ENCODE results near the gene PBX1. TPM values are rescaled to one million over a fixed set of nuclear protein-coding genes. Genes with fewer than 3 reads are reported as not detected.

The PBX1 gene
- total RNA-seq, 1 donor from 2014 or later: 52.2 TPM

- no peak for DNase-seq (ENCODE audit: low spot score)
- intact Hi-C loops (cut with DNase I): no loop called here
These were observed 244.4 kb downstream of the PBX1 start for GRCh38 chr1:164803366-164803765.

DNA sequence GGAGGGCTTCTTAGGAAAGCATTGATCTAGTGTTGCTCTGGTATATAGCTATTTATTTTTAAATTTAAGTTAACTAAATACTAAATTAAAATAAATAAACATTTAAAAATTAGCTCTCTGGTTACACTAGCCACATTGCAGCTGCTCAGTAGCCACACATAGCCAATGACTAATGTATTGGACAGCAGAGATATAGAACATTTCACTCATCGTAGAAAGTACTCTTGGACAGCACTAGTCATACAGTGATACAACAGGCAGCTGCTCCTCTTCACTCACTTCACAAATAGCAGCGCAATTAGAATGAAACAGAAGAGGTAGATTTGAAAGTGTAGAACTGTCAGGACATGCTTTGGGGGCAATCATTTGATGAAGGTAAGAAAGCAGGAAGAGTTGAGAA lies 245.4 kb downstream of the PBX1 start:
- intact Hi-C loops (cut with DNase I): no loop called here
- no peak for DNase-seq (ENCODE audit: low spot score)

DNA sequence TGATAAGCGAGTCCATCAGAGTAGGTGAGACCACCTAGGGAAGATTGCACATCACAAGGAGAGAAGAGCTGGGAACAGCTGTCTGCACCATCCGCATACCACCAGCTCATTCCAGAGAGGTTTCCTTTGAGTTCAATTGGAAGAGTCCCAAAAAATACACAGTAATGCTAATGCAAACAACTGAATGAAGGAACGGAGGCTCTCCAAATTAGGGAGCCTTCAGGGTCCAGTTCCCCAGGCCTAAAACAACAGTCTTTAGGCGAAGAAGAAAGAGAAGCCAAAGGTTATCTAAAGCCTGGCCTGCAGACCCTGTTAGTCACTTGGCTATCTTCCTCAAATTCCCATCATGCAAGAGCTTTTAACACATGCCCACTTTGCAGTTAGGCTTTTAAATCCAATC lies 246.4 kb downstream of the PBX1 start:
- intact Hi-C loops (cut with DNase I): no loop called here
- DNase-seq (ENCODE audit: low spot score): no peak

DNA sequence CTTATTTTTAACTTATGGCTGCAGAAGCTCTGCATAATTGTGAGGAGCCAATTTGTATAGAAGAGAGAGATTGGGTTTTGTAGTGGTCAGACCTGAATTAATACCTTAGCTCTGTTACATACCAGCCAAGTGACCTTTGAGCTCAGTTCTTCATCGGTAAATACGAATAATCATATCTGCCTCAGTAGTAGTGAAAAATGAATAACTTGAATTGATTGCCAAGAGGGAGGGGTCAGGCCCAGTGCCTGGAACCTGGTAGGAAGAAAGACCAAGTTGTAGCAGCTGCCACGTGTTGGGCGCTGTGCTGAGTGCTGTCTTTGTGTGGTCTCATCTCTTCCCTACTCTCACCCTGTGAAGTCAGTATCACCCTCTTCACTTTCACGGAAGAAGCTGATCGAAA lies 247.5 kb downstream of the PBX1 start:
- intact Hi-C loops (cut with DNase I): no loop called here
- DNase-seq (ENCODE audit: low spot score): no peak

DNA sequence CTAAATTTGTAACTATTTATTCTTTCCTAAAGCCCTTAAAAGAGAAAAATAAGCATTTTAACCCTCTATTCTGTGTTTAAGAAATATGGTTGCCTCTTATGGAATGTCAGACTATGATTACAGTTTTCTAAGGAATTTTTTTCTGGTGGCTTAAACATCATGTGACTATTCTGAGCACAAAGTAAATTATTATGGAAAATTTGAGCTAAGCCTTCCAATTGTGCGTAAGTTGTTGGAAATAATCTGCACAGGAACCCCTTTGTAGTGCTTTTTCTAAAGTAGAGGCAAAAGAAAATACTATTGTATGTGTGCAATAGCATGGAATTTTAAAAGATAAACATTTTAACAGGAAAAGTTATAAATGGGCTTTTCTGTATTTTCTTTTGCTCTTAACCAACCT lies 254.8 kb downstream of the PBX1 start:
- DNase-seq (ENCODE audit: low spot score): no peak
- intact Hi-C loops (cut with DNase I): no loop called here

DNA sequence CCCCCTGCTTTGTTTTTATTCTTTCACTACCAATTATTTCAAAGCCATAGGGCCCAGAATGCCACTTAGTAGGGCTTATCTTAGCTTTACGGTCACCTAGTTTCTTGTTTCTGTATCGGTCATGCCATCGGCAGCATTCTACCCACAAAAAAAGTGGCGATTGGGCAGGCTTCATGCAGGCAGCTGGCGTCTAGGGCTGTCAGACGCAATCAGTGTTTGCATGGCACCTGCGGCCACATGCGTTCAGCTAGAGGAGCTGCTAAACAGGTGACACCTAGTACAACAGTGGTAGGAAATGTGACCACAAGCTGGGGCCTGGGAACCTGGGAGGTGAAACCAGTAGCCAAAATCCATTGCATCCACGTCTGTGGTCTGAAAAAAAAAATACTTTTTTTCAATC lies 262.7 kb downstream of the PBX1 start:
- intact Hi-C loops (cut with DNase I): loop anchor here (5.0 kb wide), 1 partner anchor 91 kb away; no protein-coding TSS in a partner anchor

DNA sequence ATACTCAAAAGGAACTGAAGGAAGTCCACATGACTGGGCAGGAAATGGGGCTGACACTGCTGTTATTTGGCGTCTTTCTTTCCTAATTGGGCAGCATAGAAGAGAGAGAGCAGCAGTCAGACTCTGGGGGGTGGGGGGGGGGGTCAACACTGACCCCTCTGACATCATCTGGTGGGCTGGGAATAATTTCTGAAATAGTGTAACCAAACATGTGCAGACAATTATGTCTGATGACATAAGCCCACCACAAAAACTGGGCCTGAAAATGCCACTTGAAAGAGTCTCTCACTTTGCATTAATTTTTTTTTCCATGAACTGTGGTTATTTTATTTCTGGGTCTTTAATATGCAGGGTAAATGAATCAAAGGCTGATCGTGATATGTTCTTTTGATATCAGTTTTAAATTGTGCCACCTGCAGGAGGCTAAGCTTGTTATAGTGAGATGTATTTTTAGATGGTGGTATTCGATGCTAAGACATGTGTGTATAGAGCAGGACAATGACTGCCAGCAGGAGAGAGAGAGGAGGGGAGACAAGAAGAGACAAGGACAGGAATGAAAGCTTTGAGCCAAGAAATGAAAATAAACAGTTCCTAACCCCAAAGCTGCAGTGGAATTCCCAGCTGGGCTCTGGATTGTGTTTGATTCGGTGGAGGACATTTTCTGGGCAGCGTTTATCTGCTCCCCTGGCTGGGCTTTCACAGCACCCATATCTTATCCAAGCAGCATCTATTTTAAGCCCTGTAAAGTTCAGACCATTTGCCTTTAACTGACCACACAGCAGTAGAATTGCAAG lies 264.7 kb downstream of the PBX1 start:
- intact Hi-C loops (cut with DNase I): loop anchor here (5.0 kb wide), 1 partner anchor 89 kb away; no protein-coding TSS in a partner anchor
- DNase-seq (ENCODE audit: low spot score): no peak

More for the DNA sequence above, 262.7 kb downstream of the PBX1 start:
- DNase-seq (ENCODE audit: low spot score): no peak

GRCh38 chr1:164824542-164824941 lies 265.6 kb downstream of the PBX1 start:
- DNase-seq (ENCODE audit: low spot score): no peak
- intact Hi-C loops (cut with DNase I): loop anchor here (5.0 kb wide), 1 partner anchor 88 kb away; no protein-coding TSS in a partner anchor

- intact Hi-C loops (cut with DNase I): no loop called here
- no peak for DNase-seq (ENCODE audit: low spot score)
These were observed 271.6 kb downstream of the PBX1 start for GRCh38 chr1:164830628-164831027.

GRCh38 chr1:164834641-164835040 lies 275.7 kb downstream of the PBX1 start:
- DNase-seq (ENCODE audit: low spot score): no peak
- intact Hi-C loops (cut with DNase I): no loop called here

GRCh38 chr1:164836614-164837018 lies 277.6 kb downstream of the PBX1 start:
- intact Hi-C loops (cut with DNase I): no loop called here
- DNase-seq (ENCODE audit: low spot score): no peak

- no peak for DNase-seq (ENCODE audit: low spot score)
- intact Hi-C loops (cut with DNase I): no loop called here
These were observed 279.8 kb downstream of the PBX1 start for GRCh38 chr1:164838786-164839185.

GRCh38 chr1:164840936-164841335 lies 282.0 kb downstream of the PBX1 start:
- intact Hi-C loops (cut with DNase I): no loop called here

DNA sequence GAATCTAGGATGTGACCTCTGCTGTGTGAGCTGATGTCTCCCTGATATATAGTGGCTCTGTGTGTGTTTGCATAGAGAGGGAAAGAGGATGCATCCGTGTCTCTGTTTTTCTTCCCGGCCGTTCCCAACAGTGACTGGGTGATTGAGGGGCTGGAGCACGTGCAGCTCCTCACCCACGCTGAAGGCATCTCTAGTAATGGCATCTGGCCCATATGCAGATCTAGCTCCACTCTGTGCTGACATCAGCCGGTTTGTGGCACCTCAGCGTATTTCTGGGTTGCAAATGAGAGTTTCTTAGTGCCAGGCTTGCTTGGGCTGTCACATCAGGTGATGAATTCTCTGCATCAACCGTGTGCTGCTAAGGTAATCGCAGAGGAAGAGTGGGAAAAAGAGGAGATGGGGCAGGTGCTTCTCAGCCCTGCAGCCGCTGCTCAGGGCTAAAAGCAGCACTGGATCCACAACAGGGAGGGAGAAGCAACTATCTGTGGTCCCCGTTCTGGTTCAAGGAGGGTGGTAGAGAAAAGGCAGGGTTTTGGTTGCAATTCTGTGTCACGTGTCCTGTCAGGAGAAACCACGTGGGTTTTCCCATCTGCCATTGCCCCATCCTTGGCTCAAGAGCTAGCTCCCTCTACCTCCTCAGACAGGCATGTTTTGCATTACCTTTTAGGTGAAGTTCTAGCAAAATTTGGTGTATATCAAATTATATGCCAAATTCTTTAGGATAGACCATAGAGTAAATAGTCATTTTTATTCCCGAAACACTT lies 282.9 kb downstream of the PBX1 start:
- DNase-seq (ENCODE audit: low spot score): no peak
- intact Hi-C loops (cut with DNase I): no loop called here

More at GRCh38 chr1:164840936-164841335, 282.0 kb downstream of the PBX1 start:
- no peak for DNase-seq (ENCODE audit: low spot score)

DNA sequence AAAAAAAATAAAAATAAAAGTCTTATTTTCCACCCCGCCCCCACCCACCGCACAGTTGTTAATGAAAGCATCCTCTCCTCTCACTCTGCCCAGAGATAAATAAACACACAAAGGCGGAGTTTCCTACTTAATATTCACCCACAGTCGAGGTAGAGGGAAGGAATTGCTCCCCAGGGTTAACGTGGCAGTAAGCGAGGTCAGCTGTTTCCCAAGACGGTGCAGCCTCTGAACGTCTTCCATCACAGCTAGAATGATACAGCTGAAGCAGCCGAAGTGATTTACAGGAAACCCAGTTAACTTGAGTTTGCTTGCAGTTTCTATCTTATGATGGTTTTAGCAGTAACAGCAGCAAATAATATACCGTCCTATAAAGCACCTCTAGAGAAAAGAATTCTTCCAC lies 283.9 kb downstream of the PBX1 start:
- intact Hi-C loops (cut with DNase I): no loop called here
- no peak for DNase-seq (ENCODE audit: low spot score)

DNA sequence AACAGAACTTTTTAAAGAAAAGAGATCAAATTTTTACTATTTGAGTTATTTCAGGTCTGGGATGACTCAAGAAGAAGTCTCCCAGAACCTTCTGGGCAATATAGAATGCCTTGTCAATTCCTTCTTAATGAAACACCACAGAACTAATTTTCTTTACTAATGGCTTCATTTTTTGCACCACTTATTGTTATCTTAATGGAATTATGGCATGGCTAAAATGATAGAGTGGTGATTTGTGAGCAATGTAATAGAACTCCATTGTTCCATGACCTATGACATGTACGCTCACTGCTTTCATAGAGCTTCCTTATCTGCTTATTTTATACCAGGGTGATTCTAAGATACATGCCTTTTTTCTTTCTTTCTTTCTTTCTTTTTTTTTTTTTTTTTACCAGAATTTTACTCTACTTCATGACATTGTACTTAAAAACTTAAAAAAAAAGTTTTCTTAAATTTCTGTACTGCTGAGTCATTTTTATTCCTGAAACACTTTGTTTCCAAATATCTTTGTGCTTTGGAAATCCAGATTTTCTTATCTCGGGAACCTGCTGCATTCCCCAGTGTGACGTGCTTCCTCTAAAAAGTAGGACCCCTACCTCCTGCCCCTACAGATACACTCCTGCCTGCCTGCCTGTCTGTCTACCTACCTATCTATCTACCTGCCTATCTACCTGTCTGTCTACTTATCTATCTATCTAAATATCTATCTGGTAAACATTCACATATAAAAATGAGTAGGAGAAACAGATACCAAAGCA lies 284.9 kb downstream of the PBX1 start:
- DNase-seq (ENCODE audit: low spot score): no peak
- intact Hi-C loops (cut with DNase I): no loop called here

- intact Hi-C loops (cut with DNase I): no loop called here
- no peak for DNase-seq (ENCODE audit: low spot score)
These were observed 288.0 kb downstream of the PBX1 start for GRCh38 chr1:164846731-164847691.

- no peak for DNase-seq (ENCODE audit: low spot score)
- intact Hi-C loops (cut with DNase I): no loop called here
These were observed 294.2 kb downstream of the PBX1 start for GRCh38 chr1:164853146-164853545.

GRCh38 chr1:164855716-164856329 lies 296.8 kb downstream of the PBX1 start:
- DNase-seq (ENCODE audit: low spot score): no peak
- intact Hi-C loops (cut with DNase I): no loop called here

Measured in cardiac septum (tissue), 1 donor.